SU-DHL-6 (cell line): ENCODE measurements around the gene SLC24A3.

Experiments used
- H2AFZ ChIP-seq: fragments of 200-600 bp; sonication (generic); 2 replicates; pipeline ENCODE4 v1.6.1; 2014; ENCODE audit warnings: low read depth, mild to moderate bottlenecking, moderate library complexity, mixed read lengths, antibody characterized with exemption, low read length; ENCODE audit not compliant: severe bottlenecking
- H3F3A ChIP-seq: fragments of 200-600 bp; shearing (Covaris generic); 2 replicates; pipeline ENCODE4 v1.6.0; 2016; ENCODE audit warnings: antibody characterized with exemption, mild to moderate bottlenecking; ENCODE audit not compliant: insufficient read depth
- H3K27ac ChIP-seq: fragments of 200-600 bp; sonication (generic); 2 replicates; pipeline ENCODE4 v1.5.1; 2016; ENCODE audit warnings: low read depth, mild to moderate bottlenecking, low read length, moderate library complexity, mixed read lengths
- H3K27me3 ChIP-seq: fragments of 200-600 bp; sonication (generic), shearing (Covaris generic); 2 replicates; pipeline ENCODE4 v1.6.0; 2014; ENCODE audit warnings: mild to moderate bottlenecking, low read length
- H3K36me3 ChIP-seq: fragments of 200-600 bp; sonication (generic); 2 replicates; pipeline ENCODE4 v1.6.1; 2014; ENCODE audit warnings: mild to moderate bottlenecking, low read length, mixed read lengths
- H3K4me2 ChIP-seq: fragments of 300-600, 200-600 bp; shearing (Covaris generic), sonication (generic); 2 replicates; pipeline ENCODE4 v1.6.0; 2014; ENCODE audit warnings: low read length, low read depth, mild to moderate bottlenecking; ENCODE audit not compliant: poor library complexity, severe bottlenecking
- H3K4me3 ChIP-seq: fragments of 200-600 bp; sonication (generic); 2 replicates; pipeline ENCODE4 v1.5.1; 2014; ENCODE audit warnings: antibody characterized with exemption, low read length, mild to moderate bottlenecking, mixed read lengths; ENCODE audit not compliant: insufficient read depth, poor library complexity, severe bottlenecking
- H3K79me2 ChIP-seq: fragments of 200-600 bp; sonication (generic); 2 replicates; pipeline ENCODE4 v1.6.1; 2014; ENCODE audit warnings: mild to moderate bottlenecking, low read length, moderate library complexity; ENCODE audit not compliant: insufficient read depth
- H3K9ac ChIP-seq: fragments of 200-600 bp; sonication (generic); 2 replicates; pipeline ENCODE4 v1.7.0; 2014; ENCODE audit warnings: mild to moderate bottlenecking, low read length
- H3K9me2 ChIP-seq: fragments of 200-600 bp; sonication (generic); replicated peaks from 2 replicates; pipeline ENCODE4 v1.6.1; 2014; ENCODE audit warnings: low read length; ENCODE audit not compliant: insufficient read depth
- H3K9me3 ChIP-seq: fragments of 200-600 bp; sonication (generic); 2 replicates; pipeline ENCODE4 v1.6.1; 2014; ENCODE audit warnings: low read length, mixed read lengths; ENCODE audit not compliant: insufficient read depth
- H4K20me1 ChIP-seq: fragments of 200-600 bp; sonication (generic); 2 replicates; pipeline ENCODE4 v1.6.1; 2014; ENCODE audit warnings: low read depth, mild to moderate bottlenecking, antibody characterized with exemption, low read length, moderate library complexity, mixed read lengths
- EZH2phosphoT487 ChIP-seq: fragments of 200-600 bp; sonication (generic), shearing (Covaris generic); conservative IDR thresholded peaks from 2 replicates; pipeline ENCODE4 v1.6.1; 2018; ENCODE audit warnings: mild to moderate bottlenecking, antibody characterized with exemption, low read length, moderate library complexity, mixed read lengths
- TF ChIP-seq, protein P1 (sequence below): fragments of 200-600 bp; sonication (generic); IDR thresholded peaks from one replicate; pipeline ENCODE4 v1.5.1; 2017; ENCODE audit warnings: antibody characterized with exemption, mild to moderate bottlenecking, low read length, moderate library complexity; ENCODE audit not compliant: insufficient read depth, poor library complexity, severe bottlenecking

SLC24A3 gene

DNA sequence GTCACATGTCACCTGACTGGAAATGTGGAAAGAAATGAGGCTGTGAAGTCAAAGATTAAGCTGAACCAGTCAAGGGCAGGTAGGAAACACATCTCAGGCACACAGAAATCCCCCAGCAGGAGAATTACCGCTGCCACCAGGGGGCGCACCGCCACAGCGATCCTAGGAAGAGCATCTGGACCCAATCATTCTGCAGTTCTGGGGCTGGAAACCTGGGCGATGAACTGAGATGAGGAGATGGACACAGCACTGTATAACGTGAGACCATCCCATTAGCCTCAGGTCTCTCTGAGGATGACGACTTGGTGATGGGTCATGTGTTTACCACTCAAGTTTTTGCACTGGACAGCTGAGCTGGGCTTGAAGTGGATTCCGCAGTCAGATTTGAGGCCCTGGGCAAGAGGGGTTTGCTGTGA is 6.5 kb upstream of the SLC24A3 start:
- H3K9ac ChIP-seq, result no peak overlapping the region
- no peak overlapping the region for H2AFZ ChIP-seq
- TF ChIP-seq, protein P1, sequence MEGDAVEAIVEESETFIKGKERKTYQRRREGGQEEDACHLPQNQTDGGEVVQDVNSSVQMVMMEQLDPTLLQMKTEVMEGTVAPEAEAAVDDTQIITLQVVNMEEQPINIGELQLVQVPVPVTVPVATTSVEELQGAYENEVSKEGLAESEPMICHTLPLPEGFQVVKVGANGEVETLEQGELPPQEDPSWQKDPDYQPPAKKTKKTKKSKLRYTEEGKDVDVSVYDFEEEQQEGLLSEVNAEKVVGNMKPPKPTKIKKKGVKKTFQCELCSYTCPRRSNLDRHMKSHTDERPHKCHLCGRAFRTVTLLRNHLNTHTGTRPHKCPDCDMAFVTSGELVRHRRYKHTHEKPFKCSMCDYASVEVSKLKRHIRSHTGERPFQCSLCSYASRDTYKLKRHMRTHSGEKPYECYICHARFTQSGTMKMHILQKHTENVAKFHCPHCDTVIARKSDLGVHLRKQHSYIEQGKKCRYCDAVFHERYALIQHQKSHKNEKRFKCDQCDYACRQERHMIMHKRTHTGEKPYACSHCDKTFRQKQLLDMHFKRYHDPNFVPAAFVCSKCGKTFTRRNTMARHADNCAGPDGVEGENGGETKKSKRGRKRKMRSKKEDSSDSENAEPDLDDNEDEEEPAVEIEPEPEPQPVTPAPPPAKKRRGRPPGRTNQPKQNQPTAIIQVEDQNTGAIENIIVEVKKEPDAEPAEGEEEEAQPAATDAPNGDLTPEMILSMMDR, result peak; percentile 86
- TF ChIP-seq EZH2phosphoT487, result no peak
- no peak overlapping the region for H3K4me2 ChIP-seq
- H3K9me3 ChIP-seq, result no peaks in the 10 kb centered on the region
- H4K20me1 ChIP-seq, result no peaks in the 10 kb centered on the region
- no peaks in the 10 kb centered on the region for H3F3A ChIP-seq
- H3K36me3 ChIP-seq, result no peaks in the 10 kb centered on the region
- H3K27ac ChIP-seq, result no peak overlapping the region
- H3K79me2 ChIP-seq, result no peaks in the 10 kb centered on the region
- no peak overlapping the region for H3K4me3 ChIP-seq
- no peaks in the 10 kb centered on the region for H3K27me3 ChIP-seq
- no peaks in the 10 kb centered on the region for H3K9me2 ChIP-seq

DNA sequence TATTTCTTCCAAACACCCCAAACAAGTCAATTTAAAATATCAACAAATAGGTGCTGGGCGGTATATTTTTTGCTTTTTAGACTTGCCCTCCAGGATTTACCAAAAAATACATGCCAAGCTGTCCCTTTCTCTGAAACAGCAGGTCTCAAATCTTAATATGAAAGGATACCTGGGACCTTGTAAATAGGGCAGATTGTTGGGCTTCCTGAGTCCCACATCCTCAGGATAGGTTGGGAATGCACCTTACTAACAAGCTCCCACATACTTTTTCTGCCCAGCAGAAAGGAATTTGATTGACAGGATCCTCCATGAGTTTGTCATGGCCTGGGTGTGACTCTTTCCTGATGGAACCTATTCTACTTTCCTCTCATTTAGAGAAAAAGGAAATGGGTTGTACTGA is 4.9 kb upstream of the SLC24A3 start:
- no peaks in the 10 kb centered on the region for H3F3A ChIP-seq
- H3K79me2 ChIP-seq, result no peaks in the 10 kb centered on the region
- no peak overlapping the region for H3K9ac ChIP-seq
- H3K4me2 ChIP-seq, result no peak overlapping the region
- no peaks in the 10 kb centered on the region for H3K27me3 ChIP-seq
- no peaks in the 10 kb centered on the region for H3K9me2 ChIP-seq
- no peaks in the 10 kb centered on the region for H3K9me3 ChIP-seq
- no peak overlapping the region for H3K4me3 ChIP-seq
- TF ChIP-seq, protein P1, result no peak
- TF ChIP-seq EZH2phosphoT487, result no peak
- no peaks in the 10 kb centered on the region for H3K36me3 ChIP-seq
- H4K20me1 ChIP-seq, result no peaks in the 10 kb centered on the region
- no peak overlapping the region for H2AFZ ChIP-seq
- H3K27ac ChIP-seq, result no peak overlapping the region

DNA sequence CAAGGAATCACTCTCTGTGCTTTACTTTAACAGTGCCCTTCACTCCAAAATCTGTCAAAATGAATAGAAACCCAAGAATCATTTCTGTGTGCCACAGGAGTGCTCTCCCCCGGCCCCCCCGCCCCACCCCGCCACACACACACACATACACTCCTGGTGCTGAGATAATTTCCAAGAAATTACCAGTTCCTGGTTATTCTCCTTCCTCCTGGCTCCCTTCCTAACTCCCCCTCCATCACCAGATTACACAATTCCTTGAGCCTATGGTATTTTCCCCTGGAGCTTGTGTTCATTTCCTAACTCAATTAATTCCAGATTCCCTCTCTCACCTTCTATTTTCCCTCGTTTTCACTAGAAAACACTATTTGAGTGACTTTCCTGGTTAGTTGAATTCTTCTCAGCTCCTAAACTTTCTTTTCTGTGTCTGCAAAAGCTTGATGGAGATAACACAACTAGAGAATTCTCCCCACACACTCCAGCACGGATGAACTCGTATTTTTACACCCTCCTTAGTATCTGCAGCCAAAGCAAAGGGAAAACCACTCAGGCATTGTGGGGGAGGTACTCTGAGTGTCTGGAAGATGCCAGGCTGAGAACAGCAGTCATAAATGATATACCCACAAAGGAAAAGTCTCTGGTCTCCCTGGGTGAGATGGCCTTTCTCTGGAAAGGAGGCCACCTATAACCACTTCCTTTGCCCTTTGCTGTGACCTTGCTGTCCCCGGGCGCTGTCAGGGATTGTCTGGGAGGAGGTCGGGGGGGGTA is 1.9 kb upstream of the SLC24A3 start:
- Histone ChIP-seq H3K4me2 (no peak overlapping the region), H3K9me3 (no peaks in the 10 kb centered on the region), H3K9me2 (no peaks in the 10 kb centered on the region), H4K20me1 (no peaks in the 10 kb centered on the region), H3K27ac (no peak overlapping the region), H3F3A (no peaks in the 10 kb centered on the region), H3K36me3 (no peaks in the 10 kb centered on the region), H3K79me2 (no peaks in the 10 kb centered on the region), H3K27me3 (no peaks in the 10 kb centered on the region), H3K4me3 (no peak overlapping the region), H3K9ac (no peak overlapping the region), H2AFZ (no peak overlapping the region)
- TF ChIP-seq, protein P1, result no peak
- no peak for TF ChIP-seq EZH2phosphoT487
